ENCODE measurements around the gene ELK3. TPM values are rescaled to one million over a fixed set of nuclear protein-coding genes. Genes with fewer than 3 reads are reported as not detected.
A peak's percentile ranks its signal among the peaks of the same experiment; 100 is the strongest.

The ELK3 gene
- total RNA-seq, 2 donors from 2014 or later = 4.9 to 8.0 TPM

- H3K27ac ChIP-seq = peak overlapping the region in 1 of 4 donors; percentile 8
- H3K4me1 ChIP-seq = no peaks in the 10 kb centered on the region
- WGBS, 2 donors = 68 to 77% methylated on average over 14 of the region's 14 CpGs
- H3K36me3 ChIP-seq (replicated peaks in 1 of 2; ENCODE audit: insufficient read depth in 1 of 2, low read depth in 2 of 2) = no peaks in the 10 kb centered on the region
- intact Hi-C loops (cut with DNase I) = no loop called here
- no peaks in the 10 kb centered on the region for H3K27me3 ChIP-seq
- DNase-seq = peak in 1 of 4 donors; percentile 12
- peak; percentile 40 for ATAC-seq
- no peaks in the 10 kb centered on the region for H3K9me3 ChIP-seq
- TF ChIP-seq CTCF (IDR thresholded peaks at IDR 0.05) (no peak), POLR2A (IDR thresholded peaks at IDR 0.05) (no peak)
- H3K4me3 ChIP-seq = no peak overlapping the region
Measured at GRCh38 chr12:96164951-96165811, 29.0 kb upstream of the ELK3 start.

- no peak overlapping the region for H3K27ac ChIP-seq
Measured at GRCh38 chr12:96166765-96167164, 27.4 kb upstream of the ELK3 start.

GRCh38 chr12:96167492-96167891, 26.7 kb upstream of the ELK3 start:
- no peak overlapping the region for H3K27ac ChIP-seq
- H3K36me3 ChIP-seq (replicated peaks in 1 of 2; ENCODE audit: insufficient read depth in 1 of 2, low read depth in 2 of 2) = no peaks in the 10 kb centered on the region
- DNase-seq = no peak
- intact Hi-C loops (cut with DNase I) = no loop called here
- no peak for ATAC-seq
- no peak for TF ChIP-seq POLR2A (IDR thresholded peaks at IDR 0.05)
- no peak for TF ChIP-seq CTCF (IDR thresholded peaks at IDR 0.05)
- H3K4me1 ChIP-seq = no peaks in the 10 kb centered on the region
- H3K4me3 ChIP-seq = no peak overlapping the region
- no peaks in the 10 kb centered on the region for H3K9me3 ChIP-seq
- 69 to 93% methylated on average over 1 of the region's 1 CpG for WGBS, 2 donors
- no peaks in the 10 kb centered on the region for H3K27me3 ChIP-seq

More at GRCh38 chr12:96166765-96167164, 27.4 kb upstream of the ELK3 start:
- DNase-seq (no peak), ATAC-seq (no peak)
- Histone ChIP-seq H3K27me3 (no peaks in the 10 kb centered on the region), H3K36me3 (replicated peaks in 1 of 2; ENCODE audit: insufficient read depth in 1 of 2, low read depth in 2 of 2) (no peaks in the 10 kb centered on the region), H3K4me1 (no peaks in the 10 kb centered on the region), H3K9me3 (no peaks in the 10 kb centered on the region), H3K4me3 (no peak overlapping the region)
- TF ChIP-seq CTCF (IDR thresholded peaks at IDR 0.05) = no peak
- no peak for TF ChIP-seq POLR2A (IDR thresholded peaks at IDR 0.05)
- WGBS, 2 donors = 23 to 44% methylated on average over 2 of the region's 2 CpGs
- intact Hi-C loops (cut with DNase I) = no loop called here

- Histone ChIP-seq H3K36me3 (replicated peaks in 1 of 2; ENCODE audit: insufficient read depth in 1 of 2, low read depth in 2 of 2) (no peaks in the 10 kb centered on the region), H3K27ac (no peak overlapping the region), H3K27me3 (no peaks in the 10 kb centered on the region), H3K4me3 (no peak overlapping the region), H3K9me3 (no peaks in the 10 kb centered on the region), H3K4me1 (no peaks in the 10 kb centered on the region)
- DNase-seq (no peak), ATAC-seq (no peak)
- intact Hi-C loops (cut with DNase I) = no loop called here
- WGBS, 2 donors = 57 to 65% methylated on average over 9 of the region's 9 CpGs
- TF ChIP-seq CTCF (IDR thresholded peaks at IDR 0.05) (no peak), POLR2A (IDR thresholded peaks at IDR 0.05) (no peak)
Measured at GRCh38 chr12:96170328-96170727, 23.8 kb upstream of the ELK3 start.

- H3K4me3 ChIP-seq = no peak overlapping the region
- TF ChIP-seq POLR2A (IDR thresholded peaks at IDR 0.05) (no peak), CTCF (IDR thresholded peaks at IDR 0.05) (no peak)
- no peaks in the 10 kb centered on the region for H3K4me1 ChIP-seq
- DNase-seq (no peak), ATAC-seq (no peak)
- no peak overlapping the region for H3K27ac ChIP-seq
- no peaks in the 10 kb centered on the region for H3K36me3 ChIP-seq (replicated peaks in 1 of 2; ENCODE audit: insufficient read depth in 1 of 2, low read depth in 2 of 2)
- 78 to 83% methylated on average over 5 of the region's 5 CpGs for WGBS, 2 donors
- intact Hi-C loops (cut with DNase I) = no loop called here
- no peaks in the 10 kb centered on the region for H3K9me3 ChIP-seq
- H3K27me3 ChIP-seq = no peaks in the 10 kb centered on the region
Measured at GRCh38 chr12:96170762-96171161, 23.4 kb upstream of the ELK3 start.

Data from body of pancreas (tissue), 4 donors.